ENCODE results near the gene STAT5B. TPM values are rescaled to one million over a fixed set of nuclear protein-coding genes. Genes with fewer than 3 reads are reported as not detected.
A peak's percentile ranks its signal among the peaks of the same experiment; 100 is the strongest.
"Not testable (repeated sequence)": the region's sequence is repeated elsewhere in the genome, so short reads cannot be mapped to it uniquely, and the experiment has no call there.

Gene STAT5B
- total RNA-seq, 1 experiment from 2014 or later: 36.4 TPM

DNA sequence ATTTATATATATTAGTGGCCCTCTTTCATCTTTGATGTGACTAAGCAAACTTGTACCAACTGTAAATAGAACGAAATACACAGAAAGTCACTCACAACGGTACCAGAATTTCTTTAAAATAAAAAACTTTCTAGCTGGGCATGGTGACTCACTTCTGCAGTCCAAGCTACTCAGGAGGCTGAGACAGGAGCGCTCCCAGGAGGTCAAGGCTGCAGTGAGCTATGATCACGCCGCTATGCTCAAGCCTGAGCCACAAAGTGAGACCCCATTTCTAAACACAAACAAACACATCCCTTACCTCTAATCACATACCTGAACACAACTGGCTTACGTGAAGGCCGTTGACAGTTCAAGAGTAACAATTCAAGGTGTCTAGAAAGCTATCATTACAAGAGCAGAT lies 29.7 kb downstream of the STAT5B start:
- TF ChIP-seq, protein P1, sequence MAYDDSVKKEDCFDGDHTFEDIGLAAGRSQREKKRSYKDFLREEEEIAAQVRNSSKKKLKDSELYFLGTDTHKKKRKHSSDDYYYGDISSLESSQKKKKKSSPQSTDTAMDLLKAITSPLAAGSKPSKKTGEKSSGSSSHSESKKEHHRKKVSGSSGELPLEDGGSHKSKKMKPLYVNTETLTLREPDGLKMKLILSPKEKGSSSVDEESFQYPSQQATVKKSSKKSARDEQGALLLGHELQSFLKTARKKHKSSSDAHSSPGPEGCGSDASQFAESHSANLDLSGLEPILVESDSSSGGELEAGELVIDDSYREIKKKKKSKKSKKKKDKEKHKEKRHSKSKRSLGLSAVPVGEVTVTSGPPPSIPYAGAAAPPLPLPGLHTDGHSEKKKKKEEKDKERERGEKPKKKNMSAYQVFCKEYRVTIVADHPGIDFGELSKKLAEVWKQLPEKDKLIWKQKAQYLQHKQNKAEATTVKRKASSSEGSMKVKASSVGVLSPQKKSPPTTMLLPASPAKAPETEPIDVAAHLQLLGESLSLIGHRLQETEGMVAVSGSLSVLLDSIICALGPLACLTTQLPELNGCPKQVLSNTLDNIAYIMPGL (CRISPR knock-in tag; IDR thresholded peaks at IDR 0.05): no peak
- TF ChIP-seq TEAD4 (CRISPR knock-in tag; IDR thresholded peaks at IDR 0.05): no peak
- Mint-ChIP-seq H3K4me1 (peaks cover 25% of the 10 kb centered on the region), H3K27me3 (ENCODE audit: low read depth) (no peaks in the 10 kb centered on the region), H3K4me3 (no peak overlapping the region), H3K9me3 (no peaks in the 10 kb centered on the region), H3K27ac (no peak overlapping the region), H3K36me3 (no peaks in the 10 kb centered on the region)
- ATAC-seq (no peak), DNase-seq (ENCODE audit: low spot score) (no peak)
- CTCF ChIA-PET: interaction anchor here (1.8 to 3.0 kb wide), 2 partner anchors 24 to 53 kb away, joined by 5 to 25 read pairs; partner anchors contain the start of gene GHDC
- POLR2A ChIA-PET: no interaction called here

DNA sequence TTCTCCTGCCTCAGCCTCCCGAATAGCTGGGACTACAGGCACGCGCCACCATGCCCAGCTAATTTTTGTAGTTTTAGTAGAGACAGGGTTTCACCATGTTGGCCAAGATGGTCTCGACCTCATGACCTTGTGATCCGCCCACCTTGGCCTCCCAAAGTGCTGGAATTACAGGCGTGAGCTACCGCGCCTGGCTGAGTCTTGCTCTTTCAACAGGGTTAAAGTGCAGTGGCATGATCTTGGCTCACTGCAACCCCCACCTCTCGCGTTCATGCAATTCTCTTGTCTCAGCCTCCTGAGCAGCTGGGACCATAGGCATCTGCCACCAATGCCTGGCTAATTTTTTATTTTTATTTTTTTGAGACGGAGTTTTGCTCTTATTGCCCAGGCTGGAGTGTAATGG lies 31.0 kb downstream of the STAT5B start:
- H3K27me3 Mint-ChIP-seq (ENCODE audit: low read depth); H3K4me3 Mint-ChIP-seq; H3K9me3 Mint-ChIP-seq; ATAC-seq; DNase-seq (ENCODE audit: low spot score); H3K27ac Mint-ChIP-seq; H3K36me3 Mint-ChIP-seq: not testable (repeated sequence)
- ChIA-PET CTCF (interaction anchor here (2.8 kb wide), 1 partner anchor 23 kb away, joined by 14 read pairs; no protein-coding TSS in a partner anchor), POLR2A (interaction anchor here (0.8 kb wide), 1 partner anchor 14 kb away, joined by 3 read pairs; no protein-coding TSS in a partner anchor)
- peaks cover 18% of the 10 kb centered on the region for H3K4me1 Mint-ChIP-seq

DNA sequence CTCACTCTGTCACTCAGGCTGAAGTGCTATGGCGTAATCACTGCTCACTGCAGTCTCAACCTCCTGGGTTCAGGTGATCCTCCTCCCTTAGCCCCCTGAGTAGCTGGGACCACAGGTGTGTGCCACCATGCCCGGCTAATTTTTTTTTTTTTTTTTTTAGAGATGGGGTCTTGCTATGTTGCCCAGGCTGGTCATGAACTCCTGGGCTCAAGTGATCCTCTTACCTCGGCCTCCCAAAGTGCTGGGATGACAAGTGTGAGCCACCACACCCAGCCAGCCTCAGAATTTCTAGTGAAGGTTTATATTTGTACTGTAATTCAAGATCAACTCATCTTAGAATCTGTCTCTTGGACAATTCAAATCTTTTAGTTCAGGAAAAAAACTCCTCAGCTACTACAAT lies 32.1 kb downstream of the STAT5B start:
- peak; percentile 84; the same call in 1 of the 2 replicates for TF ChIP-seq ZNF121 (CRISPR knock-in tag; IDR thresholded peaks at IDR 0.05)
- H3K27me3 Mint-ChIP-seq (ENCODE audit: low read depth); H3K4me3 Mint-ChIP-seq; DNase-seq (ENCODE audit: low spot score); H3K27ac Mint-ChIP-seq; H3K9me3 Mint-ChIP-seq; POLR2A ChIA-PET; H3K36me3 Mint-ChIP-seq; ATAC-seq: not testable (repeated sequence)
- peaks cover 14% of the 10 kb centered on the region for H3K4me1 Mint-ChIP-seq
- CTCF ChIA-PET: interaction anchor here (2.8 kb wide), 1 partner anchor 22 kb away, joined by 14 read pairs; no protein-coding TSS in a partner anchor

DNA sequence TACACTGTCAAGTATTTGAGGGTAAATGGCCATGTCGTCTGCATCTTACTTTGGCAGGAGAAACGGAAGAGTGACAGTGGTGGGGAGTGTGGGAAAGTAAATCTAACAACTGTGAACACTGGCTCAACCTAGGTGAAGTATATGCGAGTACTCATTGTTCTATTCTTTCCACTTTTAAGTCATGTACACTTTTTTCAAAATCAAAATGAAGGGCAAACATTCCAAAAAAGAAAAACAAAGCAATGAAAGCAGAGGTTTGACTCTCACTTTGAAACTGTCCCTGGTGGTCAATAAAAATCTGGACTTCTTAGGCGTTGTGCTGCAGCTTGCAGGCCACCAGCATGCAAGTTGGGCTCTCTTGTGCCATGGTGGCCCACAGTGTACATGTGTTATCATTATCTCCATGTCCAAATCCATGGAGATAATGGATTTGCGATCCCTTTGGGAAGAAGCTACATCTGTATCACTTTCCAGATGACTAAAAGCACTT lies 32.7 kb downstream of the STAT5B start:
- no peaks in the 10 kb centered on the region for H3K36me3 Mint-ChIP-seq
- ChIA-PET POLR2A (no interaction called here), CTCF (interaction anchor here (2.8 kb wide), 1 partner anchor 21 kb away, joined by 14 read pairs; no protein-coding TSS in a partner anchor)
- DNase-seq (ENCODE audit: low spot score) (no peak), ATAC-seq (no peak)
- no peaks in the 10 kb centered on the region for H3K9me3 Mint-ChIP-seq
- H3K27me3 Mint-ChIP-seq (ENCODE audit: low read depth): no peaks in the 10 kb centered on the region
- peaks cover 9% of the 10 kb centered on the region for H3K4me1 Mint-ChIP-seq
- H3K27ac Mint-ChIP-seq: peak overlapping the region; percentile 63
- H3K4me3 Mint-ChIP-seq: no peak overlapping the region
- TF ChIP-seq TCF7 (CRISPR knock-in tag; IDR thresholded peaks at IDR 0.05; ENCODE audit: low read depth) (no peak), NR1H2 (CRISPR knock-in tag; IDR thresholded peaks at IDR 0.05) (no peak), ZNF232 (CRISPR knock-in tag; IDR thresholded peaks at IDR 0.05) (no peak), SOX15 (CRISPR knock-in tag; IDR thresholded peaks at IDR 0.05) (no peak)
- TF ChIP-seq, protein P2, sequence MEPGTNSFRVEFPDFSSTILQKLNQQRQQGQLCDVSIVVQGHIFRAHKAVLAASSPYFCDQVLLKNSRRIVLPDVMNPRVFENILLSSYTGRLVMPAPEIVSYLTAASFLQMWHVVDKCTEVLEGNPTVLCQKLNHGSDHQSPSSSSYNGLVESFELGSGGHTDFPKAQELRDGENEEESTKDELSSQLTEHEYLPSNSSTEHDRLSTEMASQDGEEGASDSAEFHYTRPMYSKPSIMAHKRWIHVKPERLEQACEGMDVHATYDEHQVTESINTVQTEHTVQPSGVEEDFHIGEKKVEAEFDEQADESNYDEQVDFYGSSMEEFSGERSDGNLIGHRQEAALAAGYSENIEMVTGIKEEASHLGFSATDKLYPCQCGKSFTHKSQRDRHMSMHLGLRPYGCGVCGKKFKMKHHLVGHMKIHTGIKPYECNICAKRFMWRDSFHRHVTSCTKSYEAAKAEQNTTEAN (CRISPR knock-in tag; IDR thresholded peaks at IDR 0.05): no peak
- TF ChIP-seq, protein P3, sequence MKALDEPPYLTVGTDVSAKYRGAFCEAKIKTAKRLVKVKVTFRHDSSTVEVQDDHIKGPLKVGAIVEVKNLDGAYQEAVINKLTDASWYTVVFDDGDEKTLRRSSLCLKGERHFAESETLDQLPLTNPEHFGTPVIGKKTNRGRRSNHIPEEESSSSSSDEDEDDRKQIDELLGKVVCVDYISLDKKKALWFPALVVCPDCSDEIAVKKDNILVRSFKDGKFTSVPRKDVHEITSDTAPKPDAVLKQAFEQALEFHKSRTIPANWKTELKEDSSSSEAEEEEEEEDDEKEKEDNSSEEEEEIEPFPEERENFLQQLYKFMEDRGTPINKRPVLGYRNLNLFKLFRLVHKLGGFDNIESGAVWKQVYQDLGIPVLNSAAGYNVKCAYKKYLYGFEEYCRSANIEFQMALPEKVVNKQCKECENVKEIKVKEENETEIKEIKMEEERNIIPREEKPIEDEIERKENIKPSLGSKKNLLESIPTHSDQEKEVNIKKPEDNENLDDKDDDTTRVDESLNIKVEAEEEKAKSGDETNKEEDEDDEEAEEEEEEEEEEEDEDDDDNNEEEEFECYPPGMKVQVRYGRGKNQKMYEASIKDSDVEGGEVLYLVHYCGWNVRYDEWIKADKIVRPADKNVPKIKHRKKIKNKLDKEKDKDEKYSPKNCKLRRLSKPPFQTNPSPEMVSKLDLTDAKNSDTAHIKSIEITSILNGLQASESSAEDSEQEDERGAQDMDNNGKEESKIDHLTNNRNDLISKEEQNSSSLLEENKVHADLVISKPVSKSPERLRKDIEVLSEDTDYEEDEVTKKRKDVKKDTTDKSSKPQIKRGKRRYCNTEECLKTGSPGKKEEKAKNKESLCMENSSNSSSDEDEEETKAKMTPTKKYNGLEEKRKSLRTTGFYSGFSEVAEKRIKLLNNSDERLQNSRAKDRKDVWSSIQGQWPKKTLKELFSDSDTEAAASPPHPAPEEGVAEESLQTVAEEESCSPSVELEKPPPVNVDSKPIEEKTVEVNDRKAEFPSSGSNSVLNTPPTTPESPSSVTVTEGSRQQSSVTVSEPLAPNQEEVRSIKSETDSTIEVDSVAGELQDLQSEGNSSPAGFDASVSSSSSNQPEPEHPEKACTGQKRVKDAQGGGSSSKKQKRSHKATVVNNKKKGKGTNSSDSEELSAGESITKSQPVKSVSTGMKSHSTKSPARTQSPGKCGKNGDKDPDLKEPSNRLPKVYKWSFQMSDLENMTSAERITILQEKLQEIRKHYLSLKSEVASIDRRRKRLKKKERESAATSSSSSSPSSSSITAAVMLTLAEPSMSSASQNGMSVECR (CRISPR knock-in tag; IDR thresholded peaks at IDR 0.05; ENCODE audit: borderline replicate concordance): no peak
- TF ChIP-seq, protein P4, sequence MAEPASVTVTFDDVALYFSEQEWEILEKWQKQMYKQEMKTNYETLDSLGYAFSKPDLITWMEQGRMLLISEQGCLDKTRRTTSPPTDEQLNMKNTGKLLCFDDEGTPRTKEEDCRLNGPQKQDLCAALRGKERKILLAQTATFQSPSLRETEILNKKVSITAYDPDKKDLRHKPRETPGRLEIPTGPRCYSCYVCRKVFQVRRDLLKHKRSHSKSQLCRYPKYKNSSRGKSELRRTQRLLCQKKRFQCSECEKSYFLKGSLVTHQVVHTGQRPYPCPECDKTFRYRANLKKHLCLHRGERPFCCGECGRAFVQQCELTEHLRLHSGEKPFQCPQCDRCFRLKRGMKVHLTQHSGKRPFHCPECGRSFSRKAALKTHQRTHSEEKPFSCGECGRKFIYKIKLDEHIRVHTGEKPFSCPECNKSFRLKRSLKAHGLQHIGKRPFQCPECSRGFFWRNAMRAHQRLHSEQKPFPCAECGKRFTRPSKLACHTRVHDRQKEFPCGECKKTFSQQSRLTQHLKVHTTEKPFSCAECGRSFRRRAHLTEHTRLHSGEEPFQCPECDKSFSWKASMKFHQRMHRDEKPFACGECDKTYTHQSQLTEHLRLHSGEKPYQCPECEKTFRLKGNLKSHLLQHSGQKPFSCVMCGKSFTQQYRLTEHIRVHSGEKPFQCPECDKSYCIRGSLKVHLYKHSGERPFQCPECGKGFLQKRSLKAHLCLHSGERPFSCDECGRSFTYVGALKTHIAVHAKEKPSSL (CRISPR knock-in tag; conservative IDR thresholded peaks at IDR 0.05): no peak
- TF ChIP-seq, protein P5, sequence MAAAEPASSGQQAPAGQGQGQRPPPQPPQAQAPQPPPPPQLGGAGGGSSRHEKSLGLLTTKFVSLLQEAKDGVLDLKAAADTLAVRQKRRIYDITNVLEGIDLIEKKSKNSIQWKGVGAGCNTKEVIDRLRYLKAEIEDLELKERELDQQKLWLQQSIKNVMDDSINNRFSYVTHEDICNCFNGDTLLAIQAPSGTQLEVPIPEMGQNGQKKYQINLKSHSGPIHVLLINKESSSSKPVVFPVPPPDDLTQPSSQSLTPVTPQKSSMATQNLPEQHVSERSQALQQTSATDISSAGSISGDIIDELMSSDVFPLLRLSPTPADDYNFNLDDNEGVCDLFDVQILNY (CRISPR knock-in tag; IDR thresholded peaks at IDR 0.05): no peak
- TF ChIP-seq, protein P6, sequence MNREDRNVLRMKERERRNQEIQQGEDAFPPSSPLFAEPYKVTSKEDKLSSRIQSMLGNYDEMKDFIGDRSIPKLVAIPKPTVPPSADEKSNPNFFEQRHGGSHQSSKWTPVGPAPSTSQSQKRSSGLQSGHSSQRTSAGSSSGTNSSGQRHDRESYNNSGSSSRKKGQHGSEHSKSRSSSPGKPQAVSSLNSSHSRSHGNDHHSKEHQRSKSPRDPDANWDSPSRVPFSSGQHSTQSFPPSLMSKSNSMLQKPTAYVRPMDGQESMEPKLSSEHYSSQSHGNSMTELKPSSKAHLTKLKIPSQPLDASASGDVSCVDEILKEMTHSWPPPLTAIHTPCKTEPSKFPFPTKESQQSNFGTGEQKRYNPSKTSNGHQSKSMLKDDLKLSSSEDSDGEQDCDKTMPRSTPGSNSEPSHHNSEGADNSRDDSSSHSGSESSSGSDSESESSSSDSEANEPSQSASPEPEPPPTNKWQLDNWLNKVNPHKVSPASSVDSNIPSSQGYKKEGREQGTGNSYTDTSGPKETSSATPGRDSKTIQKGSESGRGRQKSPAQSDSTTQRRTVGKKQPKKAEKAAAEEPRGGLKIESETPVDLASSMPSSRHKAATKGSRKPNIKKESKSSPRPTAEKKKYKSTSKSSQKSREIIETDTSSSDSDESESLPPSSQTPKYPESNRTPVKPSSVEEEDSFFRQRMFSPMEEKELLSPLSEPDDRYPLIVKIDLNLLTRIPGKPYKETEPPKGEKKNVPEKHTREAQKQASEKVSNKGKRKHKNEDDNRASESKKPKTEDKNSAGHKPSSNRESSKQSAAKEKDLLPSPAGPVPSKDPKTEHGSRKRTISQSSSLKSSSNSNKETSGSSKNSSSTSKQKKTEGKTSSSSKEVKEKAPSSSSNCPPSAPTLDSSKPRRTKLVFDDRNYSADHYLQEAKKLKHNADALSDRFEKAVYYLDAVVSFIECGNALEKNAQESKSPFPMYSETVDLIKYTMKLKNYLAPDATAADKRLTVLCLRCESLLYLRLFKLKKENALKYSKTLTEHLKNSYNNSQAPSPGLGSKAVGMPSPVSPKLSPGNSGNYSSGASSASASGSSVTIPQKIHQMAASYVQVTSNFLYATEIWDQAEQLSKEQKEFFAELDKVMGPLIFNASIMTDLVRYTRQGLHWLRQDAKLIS (CRISPR knock-in tag; IDR thresholded peaks at IDR 0.05; ENCODE audit: borderline replicate concordance): no peak
